Psoas muscle (tissue), 8 donors: ENCODE measurements around the gene TLN1. TPM values are rescaled to one million over a fixed set of nuclear protein-coding genes. Genes with fewer than 3 reads are reported as not detected.

Source experiments
- ATAC-seq, 4 donors: fragments of 200-7000 bp; cut with Tn5 transposase; one replicate each; pipeline ENCODE4 v1.9.1; 2020; ENCODE audit warnings: moderate library complexity in 3 of 4, mild to moderate bottlenecking in 2 of 4
- DNase-seq, 2 donors: peaks; one replicate each; pipeline ENCODE4 v3.0.0-alpha.2; 2020
- H3K27ac ChIP-seq: fragments of 200-600 bp; one replicate; pipeline ENCODE4 v1.8.0; 2022
- H3K27me3 ChIP-seq, 3 donors: fragments of 200-600 bp in 1 of 3; one replicate each; pipeline versions ENCODE4 v1.6.1 to v1.8.0; 2013 to 2022; ENCODE audit warnings: low read length in 2 of 3, mild to moderate bottlenecking in 2 of 3, moderate library complexity in 1 of 3; ENCODE audit not compliant: insufficient read depth in 3 of 3
- H3K36me3 ChIP-seq, 2 donors: fragments of 200-600 bp in 1 of 2; one replicate each; pipeline versions ENCODE4 v1.6.1 to v1.8.0; 2013 to 2022; ENCODE audit warnings: low read depth in 1 of 2, mild to moderate bottlenecking in 1 of 2, moderate library complexity in 1 of 2; ENCODE audit not compliant: insufficient read depth in 1 of 2
- H3K4me1 ChIP-seq: fragments of 200-600 bp; one replicate; pipeline ENCODE4 v1.8.0; 2022
- H3K4me3 ChIP-seq: fragments of 200-600 bp; one replicate; pipeline ENCODE4 v1.8.0; 2022; ENCODE audit warnings: mild to moderate bottlenecking
- H3K9me3 ChIP-seq: fragments of 200-600 bp; one replicate; pipeline ENCODE4 v1.8.0; 2022
- WGBS, 3 donors: extraction: QIAGEN DNeasy Blood & Tissue Kit; methylation state at CpG; one replicate each; pipeline versions ENCODE4 v1.1.6 to v1.1.7; 2013; 5-methylcytosine and 5-hydroxymethylcytosine counted together
- intact Hi-C, 2 donors: fragments of 100-400 bp; cut with DNase I; formaldehyde crosslinking; loops; one replicate each; pipeline versions ENCODE4 v1.11.0 to v1.14.2; 2022
- polyA plus RNA-seq, 3 donors: library from polyadenylated mRNA; stranded (reverse); fragments of 200-250 nt; gene quantifications; one replicate each; pipeline ENCODE4 v1.2.3, GENCODE V29; 2013
- total RNA-seq, 4 donors: library from RNA; stranded (reverse); fragmentation: NEBNext Ultra II Directional in 2 of 4; extraction: Animal tissue kit (Norgen Biotek cat#: 25700) in 2 of 4; gene quantifications; one replicate each; pipeline versions ENCODE4 v1.2.1 to v1.2.4, GENCODE V29; 2021 to 2023
- TF ChIP-seq, protein P1 (sequence below): fragments of 200-600 bp; IDR thresholded peaks from one replicate; pipeline ENCODE4 v1.8.0; 2022; ENCODE audit warnings: antibody characterized with exemption
- donor health status: healthy with polysubstance abuse.
- donor health status: DM: no; HTN: no; CAD: no; lungs with moderate emphysema.
- donor health status: Bipolar disorder and iron deficiency.
- donor health status: healthy.
- donor health status: DM: yes; HTN: yes; CAD: no.
- donor health status: DM: no; HTN: no; CAD: no.
- donor health status: DM: no; HTN: no; CAD: no.
- donor health status: DM: yes; HTN: yes; CAD: no.

The TLN1 gene
- total and polyA plus RNA-seq, 7 donors = 88.2 to 320 (median 150) TPM

DNA sequence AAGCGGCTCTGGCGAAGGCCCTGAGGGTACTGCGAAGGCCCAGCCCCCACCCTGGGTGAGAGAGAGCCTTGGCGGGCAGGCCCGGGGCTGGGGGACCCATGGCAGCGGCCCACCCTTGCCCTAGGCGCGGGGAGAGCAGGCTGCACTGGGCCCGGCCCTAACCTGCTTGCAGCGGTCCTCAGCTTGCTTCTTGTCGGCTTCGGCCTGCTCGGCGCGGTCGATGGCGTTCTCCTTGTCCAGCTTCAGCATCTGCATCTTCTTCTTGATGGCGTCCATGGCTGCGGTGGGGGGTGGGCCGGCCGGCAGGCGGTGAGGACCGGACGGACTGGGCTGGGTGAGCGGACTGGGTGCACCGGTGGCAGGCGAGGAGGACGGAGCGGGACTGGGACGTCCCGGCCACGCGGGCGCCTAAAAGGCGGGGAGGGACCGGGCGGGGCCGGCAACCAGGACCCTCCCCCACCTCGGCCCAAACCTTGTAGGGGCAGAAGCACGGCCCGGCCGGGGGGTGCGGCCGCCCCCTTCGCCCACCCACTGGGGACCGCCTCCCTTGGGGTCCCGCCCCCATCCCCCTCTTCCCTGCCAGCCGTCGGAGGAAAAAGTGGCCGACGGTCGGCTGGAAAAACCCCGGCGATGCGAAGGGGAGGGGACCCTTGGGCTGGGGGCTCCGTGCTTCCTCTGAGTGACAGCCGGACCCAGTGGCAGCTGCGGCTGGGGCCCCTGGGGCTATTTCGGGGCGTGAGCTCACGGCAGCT lies 42.3 kb downstream of the TLN1 start, which contains the start of gene TPM2:
Gene TPM2, minus strand, starts transcription at position 384 of the 752 bp plus-strand sequence. Its CDS starts 108 bp downstream, at position 276.
- H3K4me3 ChIP-seq = peak within 1 kb of the TSS; percentile 100
- peaks cover 24% of the 10 kb centered on the region for H3K4me1 ChIP-seq
- ATAC-seq (peak; percentile 64 to 73 (median 69)), DNase-seq (peak; percentile 71 to 90)
- 6 to 9% (median 7%) methylated on average over 39 to 61 of the region's 61 CpGs for WGBS, 3 donors
- peaks cover 0 to 28% of the 10 kb centered on the region in 2 donors for H3K36me3 ChIP-seq
- no peaks in the 10 kb centered on the region for H3K9me3 ChIP-seq
- intact Hi-C loops = loop anchor here (2.0 to 10.0 kb wide), 3 partner anchors 39 to 205 kb away; partner anchors contain the start of gene TESK1 (in 1 of the 2)
- TF ChIP-seq, protein P1, sequence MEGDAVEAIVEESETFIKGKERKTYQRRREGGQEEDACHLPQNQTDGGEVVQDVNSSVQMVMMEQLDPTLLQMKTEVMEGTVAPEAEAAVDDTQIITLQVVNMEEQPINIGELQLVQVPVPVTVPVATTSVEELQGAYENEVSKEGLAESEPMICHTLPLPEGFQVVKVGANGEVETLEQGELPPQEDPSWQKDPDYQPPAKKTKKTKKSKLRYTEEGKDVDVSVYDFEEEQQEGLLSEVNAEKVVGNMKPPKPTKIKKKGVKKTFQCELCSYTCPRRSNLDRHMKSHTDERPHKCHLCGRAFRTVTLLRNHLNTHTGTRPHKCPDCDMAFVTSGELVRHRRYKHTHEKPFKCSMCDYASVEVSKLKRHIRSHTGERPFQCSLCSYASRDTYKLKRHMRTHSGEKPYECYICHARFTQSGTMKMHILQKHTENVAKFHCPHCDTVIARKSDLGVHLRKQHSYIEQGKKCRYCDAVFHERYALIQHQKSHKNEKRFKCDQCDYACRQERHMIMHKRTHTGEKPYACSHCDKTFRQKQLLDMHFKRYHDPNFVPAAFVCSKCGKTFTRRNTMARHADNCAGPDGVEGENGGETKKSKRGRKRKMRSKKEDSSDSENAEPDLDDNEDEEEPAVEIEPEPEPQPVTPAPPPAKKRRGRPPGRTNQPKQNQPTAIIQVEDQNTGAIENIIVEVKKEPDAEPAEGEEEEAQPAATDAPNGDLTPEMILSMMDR = no peak
- H3K27ac ChIP-seq = peak within 1 kb of the TSS; percentile 100
- no peaks in the 10 kb centered on the region for H3K27me3 ChIP-seq

DNA sequence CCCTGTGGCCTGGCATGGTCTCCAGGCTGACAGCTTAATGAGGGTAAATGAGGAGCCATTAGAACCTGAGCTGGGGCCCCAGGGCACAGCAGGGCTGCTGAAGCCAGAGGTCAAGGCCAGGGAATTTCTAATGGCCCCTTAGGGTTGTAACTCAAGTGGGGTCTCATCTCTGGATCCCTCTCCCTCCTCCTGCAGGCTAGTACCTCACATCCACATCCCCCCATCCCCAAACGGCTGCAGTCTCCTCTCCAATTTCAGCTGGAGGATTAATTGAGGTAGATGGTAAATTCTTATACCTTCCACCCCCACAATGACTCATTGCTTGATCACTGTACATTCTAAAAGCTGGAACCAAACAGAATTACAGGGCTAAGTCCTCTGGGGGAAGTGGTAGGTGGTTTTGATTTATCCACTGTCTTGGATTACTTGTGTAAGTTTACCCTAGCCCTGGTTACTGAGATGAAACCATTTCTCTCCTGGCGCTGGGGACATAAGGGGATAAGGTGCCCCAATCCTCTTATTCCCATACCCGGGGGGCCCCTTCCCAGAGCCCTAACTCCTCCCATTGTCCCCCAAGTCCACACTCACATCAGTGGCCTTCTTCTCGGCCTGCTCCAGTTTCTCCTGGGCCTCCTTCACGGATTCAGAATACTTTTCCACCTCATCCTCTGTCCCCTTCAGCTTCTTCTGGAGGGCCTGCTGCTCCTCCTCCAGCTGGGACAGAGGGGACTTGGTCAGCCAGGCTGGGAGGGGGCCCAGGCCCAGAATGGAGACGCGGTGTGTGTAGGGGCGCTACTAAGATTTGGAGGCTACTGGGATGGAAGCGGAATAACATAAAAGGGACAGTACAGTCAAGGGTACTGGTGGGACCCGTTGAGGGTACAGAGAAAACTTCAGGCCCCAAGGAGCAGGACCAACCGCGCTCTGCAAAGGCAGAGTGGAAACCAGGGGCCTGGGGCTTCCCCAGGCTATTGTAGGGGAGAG lies 43.1 kb downstream of the TLN1 start:
- no peaks in the 10 kb centered on the region for H3K27me3 ChIP-seq
- WGBS, 3 donors = 19 to 31% (median 22%) methylated on average over 12 of the region's 12 CpGs
- H3K36me3 ChIP-seq = peaks cover 0 to 37% of the 10 kb centered on the region in 2 donors
- DNase-seq = peak in 1 of 2 donors; percentile 66
- peak; percentile 15 to 48 (median 26) for ATAC-seq
- H3K27ac ChIP-seq = peak overlapping the region; percentile 100
- TF ChIP-seq, protein P1 = no peak
- H3K4me3 ChIP-seq = peak overlapping the region; percentile 100
- H3K9me3 ChIP-seq = no peaks in the 10 kb centered on the region
- intact Hi-C loops = no loop called here
- peaks cover 29% of the 10 kb centered on the region for H3K4me1 ChIP-seq

DNA sequence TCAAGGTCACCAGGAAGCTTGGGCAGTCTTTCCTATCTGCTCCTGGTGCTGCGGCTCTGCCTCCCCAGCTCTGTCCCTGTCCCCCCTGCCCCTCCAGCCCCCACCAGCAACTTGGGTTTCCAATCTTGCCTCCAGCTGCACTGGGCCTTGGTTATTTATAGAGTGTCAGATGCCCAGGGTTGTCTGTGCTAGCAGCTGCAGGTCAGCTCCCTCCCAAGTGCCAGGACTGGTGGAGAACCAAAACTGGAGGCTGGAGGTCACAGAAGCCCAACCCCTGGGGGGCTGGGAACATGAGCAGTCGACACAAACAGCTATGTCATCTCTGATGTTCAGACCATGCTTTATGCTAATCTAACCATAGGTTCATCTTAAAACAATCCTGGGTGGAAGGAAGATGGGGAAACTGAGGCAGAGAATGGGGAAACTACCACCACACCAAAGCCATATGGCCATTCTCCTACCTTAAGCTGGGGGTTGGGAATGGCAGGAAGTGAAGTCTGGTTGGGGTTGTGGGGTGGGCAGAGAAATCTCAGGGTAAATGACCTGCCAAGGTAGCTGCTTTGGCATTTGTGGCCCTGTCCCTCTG lies 43.9 kb downstream of the TLN1 start:
- Histone ChIP-seq H3K4me1 (peaks cover 36% of the 10 kb centered on the region), H3K27me3 (no peaks in the 10 kb centered on the region), H3K4me3 (peak overlapping the region; percentile 100), H3K36me3 (peaks cover 0 to 45% of the 10 kb centered on the region in 2 donors), H3K9me3 (no peaks in the 10 kb centered on the region), H3K27ac (peak overlapping the region; percentile 100)
- DNase-seq (peak; percentile 58 to 87), ATAC-seq (peak; percentile 38 to 53 (median 48))
- intact Hi-C loops = no loop called here
- TF ChIP-seq, protein P1 = no peak
- WGBS, 3 donors = 16 to 29% (median 25%) methylated on average over 2 of the region's 2 CpGs

DNA sequence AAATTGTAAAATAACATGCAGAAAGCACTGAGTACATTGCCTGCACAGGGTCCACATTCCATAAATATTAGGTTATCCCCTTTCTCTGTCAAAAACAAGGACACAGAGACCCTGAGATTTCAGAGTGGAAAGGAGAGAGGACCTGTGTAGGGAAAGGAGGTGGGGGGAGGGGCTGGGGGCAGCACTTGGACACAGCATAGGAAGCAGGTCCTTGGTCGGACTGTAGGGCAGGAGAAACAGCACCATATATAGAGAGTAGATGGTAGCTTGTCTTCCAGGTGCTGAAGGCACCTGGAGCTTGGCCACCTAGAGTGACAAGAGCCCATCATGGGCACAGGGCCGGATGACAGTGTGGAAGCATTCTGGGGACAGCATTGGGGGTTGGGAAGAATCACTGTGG lies 44.7 kb downstream of the TLN1 start:
- no peaks in the 10 kb centered on the region for H3K27me3 ChIP-seq
- intact Hi-C loops = no loop called here
- H3K27ac ChIP-seq = peak overlapping the region; percentile 100
- H3K4me3 ChIP-seq = peak overlapping the region; percentile 100
- peaks cover 36% of the 10 kb centered on the region for H3K4me1 ChIP-seq
- ATAC-seq (peak in 2 of 4 donors; percentile 2 to 3), DNase-seq (no peak)
- TF ChIP-seq, protein P1 = no peak
- no peaks in the 10 kb centered on the region for H3K9me3 ChIP-seq
- 29 to 32% (median 31%) methylated on average over 2 of the region's 2 CpGs for WGBS, 3 donors
- peaks cover 0 to 52% of the 10 kb centered on the region in 2 donors for H3K36me3 ChIP-seq
